GM12878 (cell line): ENCODE data around the gene TAGLN3. TPM values are rescaled to one million over a fixed set of nuclear protein-coding genes. Genes with fewer than 3 reads are reported as not detected.

Source experiments
- ATAC-seq: fragments of 200-7000 bp; cut with Tn5 transposase; 3 replicates; pipeline ENCODE4 v1.9.1; 2020; ENCODE audit warnings: mild to moderate bottlenecking, moderate library complexity
- BruUV-seq: library from RNA; stranded (reverse); fragments of 400-500 nt; replicated peaks from 2 replicates; lab custom pipeline; 2021; lab: Mats Ljungman, UMichigan
- CTCF ChIA-PET: fragments of 300-600 bp; sonication (Branson Sonifier 250); formaldehyde crosslinking; extraction: SDS; loops from one replicate; lab custom pipeline; 2021; ENCODE audit warnings: inconsistent platforms; lab: Yijun Ruan, JAX
- POLR2A ChIA-PET: fragments of 350-600 bp; formaldehyde crosslinking; extraction: SDS; loops from one replicate; lab custom pipeline; 2021; ENCODE audit warnings: inconsistent platforms; lab: Charles Lee
- RAD21 ChIA-PET: fragments of 300-600 bp; sonication (Branson Sonifier 250); formaldehyde crosslinking; loops from one replicate; lab custom pipeline; 2023; ENCODE audit warnings: antibody characterized with exemption; ENCODE audit not compliant: unreplicated experiment; lab: Charles Lee
- SMC1A ChIA-PET: fragments of 300-600 bp; sonication (Branson Sonifier 250); formaldehyde crosslinking; loops from one replicate; lab custom pipeline; 2023; ENCODE audit not compliant: unreplicated experiment, uncharacterized antibody; lab: Charles Lee
- DNase-seq: peaks from one replicate; pipeline ENCODE4 v3.0.0-alpha.2; 2011; ENCODE audit warnings: low read depth, low spot score
- FAIRE-seq: peaks from 3 replicates; lab custom pipeline; 2011; peaks lifted over from hg19 to GRCh38; lab: Jason Lieb, UNC
- H2AFZ ChIP-seq: 2 replicates; pipeline ENCODE4 v1.6.0; 2011; ENCODE audit warnings: low read depth, low read length, control low read depth; ENCODE audit not compliant: control insufficient read depth
- H3K27ac ChIP-seq: 2 replicates; pipeline ENCODE4 v1.5.1; 2011; ENCODE audit warnings: control low read depth; ENCODE audit not compliant: control insufficient read depth, insufficient read depth
- H3K27me3 ChIP-seq, 2 experiments: replicated peaks in 1 of 2; 2 replicates each; pipeline versions ENCODE4 v1.6.0 to v1.6.1; 2011; ENCODE audit warnings: low read length in 1 of 2; ENCODE audit not compliant: control insufficient read depth in 2 of 2, insufficient read depth in 2 of 2
- H3K36me3 ChIP-seq, 2 experiments: 2 replicates each; pipeline ENCODE4 v1.5.1; 2011; ENCODE audit warnings: low read length in 1 of 2; ENCODE audit not compliant: control insufficient read depth in 2 of 2, insufficient read depth in 2 of 2
- H3K4me1 ChIP-seq: 2 replicates; pipeline ENCODE4 v1.6.1; 2011; ENCODE audit warnings: mild to moderate bottlenecking, low read length, moderate library complexity, mixed read lengths; ENCODE audit not compliant: control insufficient read depth, insufficient read depth
- H3K4me2 ChIP-seq: 2 replicates; pipeline ENCODE4 v1.6.0; 2011; ENCODE audit warnings: control low read depth; ENCODE audit not compliant: control insufficient read depth, insufficient read depth
- H3K4me3 ChIP-seq: fragments of 200-600 bp; sonication (generic); 2 replicates; pipeline ENCODE4 v1.5.1; 2016
- H3K79me2 ChIP-seq: 2 replicates; pipeline ENCODE4 v1.6.0; 2011; ENCODE audit warnings: low read length; ENCODE audit not compliant: control insufficient read depth, insufficient read depth
- H3K9ac ChIP-seq: 2 replicates; pipeline ENCODE4 v1.8.0; 2011; ENCODE audit warnings: low read length, control low read depth, mixed read lengths; ENCODE audit not compliant: control insufficient read depth, insufficient read depth
- H3K9me3 ChIP-seq: replicated peaks from 3 replicates; pipeline ENCODE4 v1.5.1; 2011; ENCODE audit warnings: mild to moderate bottlenecking, low read length; ENCODE audit not compliant: control insufficient read depth, insufficient read depth
- H4K20me1 ChIP-seq: 2 replicates; pipeline ENCODE4 v1.6.0; 2011; ENCODE audit not compliant: control insufficient read depth, insufficient read depth
- CBX5 ChIP-seq: sonication (generic); IDR thresholded peaks from 2 replicates; pipeline ENCODE4 v1.6.1; 2016; ENCODE audit warnings: low read depth, moderate library complexity, mild to moderate bottlenecking, inconsistent platforms
- ETV6 ChIP-seq, 2 experiments: fragments of 450-650 bp in 1 of 2; IDR thresholded peaks in 1 of 2; conservative IDR thresholded peaks in 1 of 2; 2 replicates each; pipeline ENCODE4 v1.6.1; 2014; ENCODE audit warnings: antibody characterized with exemption in 1 of 2, borderline replicate concordance in 1 of 2, low read depth in 1 of 2, mild to moderate bottlenecking in 1 of 2, moderate library complexity in 1 of 2
- IKZF2 ChIP-seq, 2 experiments: fragments of 450-650 bp; IDR thresholded peaks; 2 replicates each; pipeline ENCODE4 v1.6.1; 2017; ENCODE audit warnings: mild to moderate bottlenecking in 2 of 2, moderate library complexity in 2 of 2
- MTA2 ChIP-seq: fragments of 450-650 bp; IDR thresholded peaks from 2 replicates; pipeline ENCODE4 v1.6.1; 2016; ENCODE audit warnings: low read depth, mild to moderate bottlenecking, moderate library complexity
- MXI1 ChIP-seq: fragments of 150-350 bp; IDR thresholded peaks from 2 replicates; pipeline ENCODE4 v1.6.1; 2011; ENCODE audit warnings: low read depth, mild to moderate bottlenecking, inconsistent platforms, low read length, improper control_type of control experiment
- MYC ChIP-seq: IDR thresholded peaks from 2 replicates; pipeline ENCODE4 v1.6.1; 2011; ENCODE audit warnings: mild to moderate bottlenecking, low read length, moderate library complexity, inconsistent platforms; ENCODE audit not compliant: insufficient read depth, insufficient replicate concordance, insufficient read length, severe bottlenecking
- RB1 ChIP-seq: fragments of 450-650 bp; formaldehyde crosslinking; IDR thresholded peaks from 2 replicates; pipeline ENCODE4 v1.6.1; 2017; ENCODE audit warnings: mild to moderate bottlenecking, borderline replicate concordance
- RUNX3 ChIP-seq: IDR thresholded peaks from 2 replicates; pipeline ENCODE4 v1.6.1; 2012; ENCODE audit warnings: low read length, inconsistent platforms
- SMARCA5 ChIP-seq: fragments of 450-650 bp; IDR thresholded peaks from 2 replicates; pipeline ENCODE4 v1.6.1; 2017; ENCODE audit warnings: mild to moderate bottlenecking
- SPI1 ChIP-seq: IDR thresholded peaks from 2 replicates; pipeline ENCODE4 v1.6.1; 2011; ENCODE audit warnings: low read depth, mild to moderate bottlenecking, low read length, moderate library complexity, borderline replicate concordance; ENCODE audit not compliant: insufficient read depth
- ZNF274 ChIP-seq: IDR thresholded peaks from one replicate; pipeline ENCODE4 v1.8.0; 2011; ENCODE audit not compliant: insufficient read length, insufficient read depth
- ZNF384 ChIP-seq: IDR thresholded peaks from 2 replicates; pipeline ENCODE4 v1.6.1; 2012; ENCODE audit warnings: low read depth, mild to moderate bottlenecking, low read length, improper control_type of control experiment, borderline replicate concordance
- ZSCAN29 ChIP-seq: fragments of 450-650 bp; IDR thresholded peaks from 2 replicates; pipeline ENCODE4 v1.6.1; 2017; ENCODE audit warnings: mild to moderate bottlenecking, moderate library complexity
- WGBS: methylation state at CpG from one replicate; pipeline ENCODE4 v1.1.6; 2016; ENCODE audit warnings: low lambda C conversion rate; ENCODE audit not compliant: insufficient replicate concordance, insufficient coverage; ENCODE audit errors: missing lambda C conversion rate; 5-methylcytosine and 5-hydroxymethylcytosine counted together
- in situ Hi-C: fragments of 300-500 bp; cut with MboI; formaldehyde crosslinking; loops from 9 replicates; pipeline ENCODE4 v1.14.3; 2018; ENCODE audit warnings: mixed read lengths
- intact Hi-C: fragments of 100-400 bp; cut with micrococcal nuclease; formaldehyde crosslinking; loops from one replicate; pipeline ENCODE4 v1.14.2; 2022; ENCODE audit not compliant: unreplicated experiment
- polyA plus RNA-seq, 11 experiments: library from polyadenylated mRNA; depleted of rRNA in 4 of 11; unstranded in 6 of 11; stranded (reverse) in 5 of 11; fragments of >200 nt; fragmentation: Nextera tagmentation in 4 of 11; fragmentation: Illumina TruSeq in 1 of 11; extraction: Ambion mirVana in 4 of 11; extraction: Trizol in 1 of 11; gene quantifications; 1 replicate in 1 of 11; 2 replicates in 10 of 11; pipeline versions ENCODE4 v1.2.1 to v1.2.3, GENCODE V29; 2011 to 2016; ENCODE audit warnings: inconsistent platforms in 2 of 11, missing spikeins in 2 of 11, low read depth in 1 of 11
- total RNA-seq, 4 experiments: library from RNA; depleted of rRNA in 3 of 4; stranded (reverse); fragments of >200 nt in 3 of 4; fragmentation: Illumina TruSeq in 1 of 4; extraction: Trizol in 1 of 4; gene quantifications; 2 replicates each; pipeline versions ENCODE4 v1.2.1 to v1.2.3, GENCODE V29; 2013 to 2021
- TF ChIP-seq, protein P1 (sequence below): fragments of 450-650 bp; IDR thresholded peaks from 2 replicates; pipeline ENCODE4 v1.6.1; 2017; ENCODE audit warnings: mild to moderate bottlenecking, low read depth, inconsistent platforms; ENCODE audit not compliant: poor library complexity, severe bottlenecking
- TF ChIP-seq, protein P2 (sequence below): IDR thresholded peaks from 2 replicates; pipeline ENCODE4 v1.6.1; 2012; ENCODE audit warnings: low read depth, low read length, improper control_type of control experiment
- TF ChIP-seq, protein P3 (sequence below): fragments of 450-650 bp; IDR thresholded peaks from 2 replicates; pipeline ENCODE4 v1.6.1; 2016; ENCODE audit warnings: mild to moderate bottlenecking

TAGLN3 gene
- total and polyA plus RNA-seq, 10 of the 15 experiments (the other 5 are each of a cell fraction or from before 2014, with no cell fraction given), result 0.06 to 0.53 (median 0.12) TPM; not detected in 3

DNA sequence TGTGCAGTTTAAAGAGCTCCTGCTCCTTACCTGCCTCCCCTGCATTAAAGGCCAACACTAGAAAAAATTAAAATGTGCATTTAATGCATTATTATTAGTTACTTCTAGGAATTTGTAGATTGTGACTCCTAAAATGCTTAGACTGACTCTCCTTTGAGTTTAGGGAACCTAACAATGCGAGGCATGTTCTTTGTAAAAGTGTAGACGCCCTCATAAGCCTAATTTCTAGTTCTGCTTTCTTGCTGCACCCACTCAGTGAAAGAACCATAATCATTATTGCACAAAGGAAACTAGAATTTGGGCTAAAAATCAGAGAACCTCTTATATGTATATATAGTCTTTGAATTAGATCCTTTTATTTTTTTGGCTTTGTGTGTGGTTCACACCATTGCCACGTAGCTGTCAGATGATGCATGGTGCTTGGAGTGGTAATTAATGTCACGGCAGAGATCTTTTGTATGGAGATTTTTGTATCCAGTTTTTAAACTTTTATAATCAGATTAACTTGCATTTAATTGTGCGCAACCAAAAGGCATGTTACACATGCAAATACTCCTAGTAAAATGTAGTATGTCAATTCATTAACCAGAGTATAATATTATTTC lies 19.2 kb upstream of the TAGLN3 start:
- Histone ChIP-seq H3K4me2 (peak overlapping the region; percentile 72), H3K4me1 (peaks cover 5% of the 10 kb centered on the region), H3K36me3 (peaks cover 0 to 5% of the 10 kb centered on the region in 2 experiments; a peak in 1 of 4 replicates), H4K20me1 (no peaks in the 10 kb centered on the region), H3K9ac (peak overlapping the region; percentile 77), H3K4me3 (peak overlapping the region; percentile 89), H2AFZ (peak overlapping the region; percentile 99), H3K9me3 (no peaks in the 10 kb centered on the region), H3K27me3 (no peaks in the 10 kb centered on the region), H3K79me2 (peaks cover 27% of the 10 kb centered on the region), H3K27ac (peak overlapping the region; percentile 78)
- TF ChIP-seq MTA2 (0 out of 2 replicates have a peak, but pooled peaks have one; percentile 30), ZNF384 (0 out of 2 replicates have a peak, but pooled peaks have one; percentile 20), ZNF274 (no peak), RB1 (no peak), MYC (no peak), CBX5 (0 out of 2 replicates have a peak, but pooled peaks have one; percentile 35), MXI1 (peak; percentile 62), ETV6 (conservative IDR thresholded peaks at IDR 0.05 in 1 of 2, IDR thresholded peaks at IDR 0.05 in 1 of 2; ENCODE audit: borderline replicate concordance in 1 of 2, low read depth in 1 of 2) (0 out of 4 replicates have a peak, but pooled peaks of 1 of the 2 experiments have one; percentile 16), ZSCAN29 (peak; percentile 69; the same call in 1 of the 2 replicates), RUNX3 (peak; percentile 1; the same call in 1 of the 2 replicates), SPI1 (peak; percentile 39; the same call in 1 of the 2 replicates), IKZF2 (IDR thresholded peaks at IDR 0.05) (peak in 1 of 2 experiments; percentile 5; a peak in 1 of 4 replicates), SMARCA5 (peak; percentile 7; the same call in 1 of the 2 replicates)
- TF ChIP-seq, protein P1, sequence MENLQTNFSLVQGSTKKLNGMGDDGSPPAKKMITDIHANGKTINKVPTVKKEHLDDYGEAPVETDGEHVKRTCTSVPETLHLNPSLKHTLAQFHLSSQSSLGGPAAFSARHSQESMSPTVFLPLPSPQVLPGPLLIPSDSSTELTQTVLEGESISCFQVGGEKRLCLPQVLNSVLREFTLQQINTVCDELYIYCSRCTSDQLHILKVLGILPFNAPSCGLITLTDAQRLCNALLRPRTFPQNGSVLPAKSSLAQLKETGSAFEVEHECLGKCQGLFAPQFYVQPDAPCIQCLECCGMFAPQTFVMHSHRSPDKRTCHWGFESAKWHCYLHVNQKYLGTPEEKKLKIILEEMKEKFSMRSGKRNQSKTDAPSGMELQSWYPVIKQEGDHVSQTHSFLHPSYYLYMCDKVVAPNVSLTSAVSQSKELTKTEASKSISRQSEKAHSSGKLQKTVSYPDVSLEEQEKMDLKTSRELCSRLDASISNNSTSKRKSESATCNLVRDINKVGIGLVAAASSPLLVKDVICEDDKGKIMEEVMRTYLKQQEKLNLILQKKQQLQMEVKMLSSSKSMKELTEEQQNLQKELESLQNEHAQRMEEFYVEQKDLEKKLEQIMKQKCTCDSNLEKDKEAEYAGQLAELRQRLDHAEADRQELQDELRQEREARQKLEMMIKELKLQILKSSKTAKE, result peak; percentile 35
- TF ChIP-seq, protein P2, sequence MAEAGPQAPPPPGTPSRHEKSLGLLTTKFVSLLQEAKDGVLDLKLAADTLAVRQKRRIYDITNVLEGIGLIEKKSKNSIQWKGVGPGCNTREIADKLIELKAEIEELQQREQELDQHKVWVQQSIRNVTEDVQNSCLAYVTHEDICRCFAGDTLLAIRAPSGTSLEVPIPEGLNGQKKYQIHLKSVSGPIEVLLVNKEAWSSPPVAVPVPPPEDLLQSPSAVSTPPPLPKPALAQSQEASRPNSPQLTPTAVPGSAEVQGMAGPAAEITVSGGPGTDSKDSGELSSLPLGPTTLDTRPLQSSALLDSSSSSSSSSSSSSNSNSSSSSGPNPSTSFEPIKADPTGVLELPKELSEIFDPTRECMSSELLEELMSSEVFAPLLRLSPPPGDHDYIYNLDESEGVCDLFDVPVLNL, result no peak
- TF ChIP-seq, protein P3, sequence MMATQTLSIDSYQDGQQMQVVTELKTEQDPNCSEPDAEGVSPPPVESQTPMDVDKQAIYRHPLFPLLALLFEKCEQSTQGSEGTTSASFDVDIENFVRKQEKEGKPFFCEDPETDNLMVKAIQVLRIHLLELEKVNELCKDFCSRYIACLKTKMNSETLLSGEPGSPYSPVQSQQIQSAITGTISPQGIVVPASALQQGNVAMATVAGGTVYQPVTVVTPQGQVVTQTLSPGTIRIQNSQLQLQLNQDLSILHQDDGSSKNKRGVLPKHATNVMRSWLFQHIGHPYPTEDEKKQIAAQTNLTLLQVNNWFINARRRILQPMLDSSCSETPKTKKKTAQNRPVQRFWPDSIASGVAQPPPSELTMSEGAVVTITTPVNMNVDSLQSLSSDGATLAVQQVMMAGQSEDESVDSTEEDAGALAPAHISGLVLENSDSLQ, result peak; percentile 74
- intact Hi-C loops, result no loop called here
- ChIA-PET RAD21 (interaction anchor here (0.6 to 3.5 kb wide), 22 partner anchors 10 to 327 kb away, joined by 3 to 37 read pairs (median 4); partner anchors contain the start of gene TAGLN3), POLR2A (interaction anchor here (0.6 to 2.1 kb wide), 11 partner anchors 10 to 286 kb away, joined by 3 to 10 read pairs (median 5); no protein-coding TSS in a partner anchor), CTCF (interaction anchor here (0.9 to 7.1 kb wide), 15 partner anchors 10 to 310 kb away, joined by 3 to 80 read pairs (median 10); no protein-coding TSS in a partner anchor), SMC1A (interaction anchor here (0.8 to 5.4 kb wide), 16 partner anchors 12 to 283 kb away, joined by 3 to 44 read pairs (median 4); no protein-coding TSS in a partner anchor)
- in situ Hi-C loops, result loop anchor here (10.0 kb wide), 1 partner anchor 405 kb away; no protein-coding TSS in a partner anchor
- no peak for FAIRE-seq
- ATAC-seq, result peak; percentile 65
- 30% methylated on average over 5 of the region's 5 CpGs for WGBS
- BruUV-seq, result no TSS peak
- no peak for DNase-seq
